Neuronal stem cell (in vitro differentiated cells): ENCODE measurements around the gene LGR4.

Experiments
- DNase-seq: peaks from one replicate; pipeline ENCODE4 v3.0.0-alpha.2; 2013; ENCODE audit warnings: low spot score
- H2AFZ ChIP-seq: one replicate; pipeline ENCODE4 v1.6.1; 2013; ENCODE audit warnings: mild to moderate bottlenecking, low read length, inconsistent platforms
- H2AK5ac ChIP-seq: 2 replicates; pipeline ENCODE4 v1.6.1; 2013; ENCODE audit warnings: low read depth, mild to moderate bottlenecking, inconsistent platforms, low read length, moderate library complexity, mixed read lengths
- H2BK120ac ChIP-seq: 2 replicates; pipeline ENCODE4 v1.6.1; 2013; ENCODE audit warnings: low read depth, mild to moderate bottlenecking, inconsistent platforms, low read length, moderate library complexity, mixed read lengths
- H2BK12ac ChIP-seq: one replicate; pipeline ENCODE4 v1.6.1; 2013; ENCODE audit warnings: low read length, inconsistent platforms
- H2BK15ac ChIP-seq: 2 replicates; pipeline ENCODE4 v1.6.1; 2013; ENCODE audit warnings: mild to moderate bottlenecking, low read length, inconsistent platforms, mixed read lengths
- H2BK5ac ChIP-seq: one replicate; pipeline ENCODE4 v1.6.1; 2013; ENCODE audit warnings: inconsistent platforms, mild to moderate bottlenecking, low read length, moderate library complexity
- H3K14ac ChIP-seq: one replicate; pipeline ENCODE4 v1.6.1; 2013; ENCODE audit warnings: low read length, inconsistent platforms
- H3K18ac ChIP-seq: 2 replicates; pipeline ENCODE4 v1.6.1; 2013; ENCODE audit warnings: low read length, inconsistent platforms
- H3K23ac ChIP-seq: 2 replicates; pipeline ENCODE4 v1.6.1; 2013; ENCODE audit warnings: low read depth, mild to moderate bottlenecking, mixed read lengths, low read length, inconsistent platforms; ENCODE audit not compliant: poor library complexity
- H3K27ac ChIP-seq: replicated peaks from 3 replicates; pipeline ENCODE4 v1.5.1; 2013; ENCODE audit warnings: low read length, inconsistent platforms
- H3K27me3 ChIP-seq, 3 experiments: 2 replicates each; pipeline ENCODE4 v1.6.1; 2013; ENCODE audit warnings: low read length in 3 of 3, mild to moderate bottlenecking in 2 of 3, inconsistent platforms in 1 of 3, low read depth in 1 of 3, mixed read lengths in 1 of 3, moderate library complexity in 1 of 3; ENCODE audit not compliant: control insufficient read depth in 3 of 3, insufficient read depth in 3 of 3
- H3K36me3 ChIP-seq, 2 donors: replicated peaks in 1 of 2; 2 replicates each; pipeline ENCODE4 v1.6.1; 2013; ENCODE audit warnings: low read length in 2 of 2; ENCODE audit not compliant: control insufficient read depth in 2 of 2, insufficient read depth in 2 of 2
- H3K4ac ChIP-seq: 2 replicates; pipeline ENCODE4 v1.6.1; 2013; ENCODE audit warnings: inconsistent platforms, mild to moderate bottlenecking, low read length, moderate library complexity
- H3K4me1 ChIP-seq, 2 donors: 1 replicate in 1 of 2; 2 replicates in 1 of 2; pipeline ENCODE4 v1.6.1; 2013; ENCODE audit warnings: low read length in 2 of 2, low read depth in 1 of 2; ENCODE audit not compliant: control insufficient read depth in 2 of 2, insufficient read depth in 1 of 2
- H3K4me2 ChIP-seq: one replicate; pipeline ENCODE4 v1.6.1; 2013; ENCODE audit warnings: mild to moderate bottlenecking, low read length, inconsistent platforms; ENCODE audit not compliant: insufficient read depth, poor library complexity, severe bottlenecking
- H3K4me3 ChIP-seq, 2 donors: 2 replicates each; pipeline ENCODE4 v1.5.1; 2013; ENCODE audit warnings: low read length in 2 of 2, mild to moderate bottlenecking in 2 of 2, inconsistent platforms in 1 of 2, moderate library complexity in 1 of 2
- H3K79me1 ChIP-seq: one replicate; pipeline ENCODE4 v1.6.1; 2013; ENCODE audit warnings: low read depth, mild to moderate bottlenecking, inconsistent platforms, low read length, moderate library complexity
- H3K9ac ChIP-seq: one replicate; pipeline ENCODE4 v1.6.1; 2013; ENCODE audit warnings: mild to moderate bottlenecking, low read depth, low read length, inconsistent platforms; ENCODE audit not compliant: poor library complexity
- H3K9me3 ChIP-seq, 2 donors: replicated peaks in 1 of 2; 2 replicates each; pipeline versions ENCODE3 to v1.6.1; 2013; ENCODE audit warnings: low read length in 2 of 2, mild to moderate bottlenecking in 2 of 2, inconsistent platforms in 1 of 2, low read depth in 1 of 2, mixed read lengths in 1 of 2, moderate library complexity in 1 of 2; ENCODE audit not compliant: control insufficient read depth in 2 of 2, insufficient read depth in 1 of 2
- H4K8ac ChIP-seq: one replicate; pipeline ENCODE4 v1.6.1; 2013; ENCODE audit warnings: low read depth, mild to moderate bottlenecking, inconsistent platforms, low read length, moderate library complexity
- H4K91ac ChIP-seq: one replicate; pipeline ENCODE4 v1.6.1; 2013; ENCODE audit warnings: low read length, low read depth, mild to moderate bottlenecking, inconsistent platforms; ENCODE audit not compliant: poor library complexity
- WGBS, 2 donors: extraction: QIAGEN DNeasy Blood & Tissue Kit; methylation state at CpG; one replicate each; pipeline ENCODE4 v1.1.7; 2013; ENCODE audit warnings: missing lambda C conversion rate in 2 of 2, mixed read lengths in 1 of 2; ENCODE audit not compliant: insufficient read length in 2 of 2, insufficient replicate concordance in 1 of 2; ENCODE audit errors: extremely low coverage in 2 of 2; 5-methylcytosine and 5-hydroxymethylcytosine counted together

The LGR4 gene

GRCh38 chr11:27370374-27370773 is 102.2 kb downstream of the LGR4 start:
- no peaks in the 10 kb centered on the region for H3K4me1 ChIP-seq
- H3K4me3 ChIP-seq: no peak overlapping the region
- H3K4me2 ChIP-seq: no peak overlapping the region
- peaks cover 24 to 82% of the 10 kb centered on the region in 2 donors for H3K36me3 ChIP-seq
- H2BK120ac ChIP-seq: no peak overlapping the region
- no peak overlapping the region for H4K91ac ChIP-seq
- no CpG with 5 or more reads among the region's 2 CpGs for WGBS, 2 donors
- H3K18ac ChIP-seq: no peak overlapping the region
- H3K27me3 ChIP-seq: no peaks in the 10 kb centered on the region
- no peak overlapping the region for H3K4ac ChIP-seq
- no peak overlapping the region for H3K9ac ChIP-seq
- H3K23ac ChIP-seq: no peak overlapping the region
- no peak overlapping the region for H2BK12ac ChIP-seq
- no peak overlapping the region for H2BK5ac ChIP-seq
- H2AK5ac ChIP-seq: no peak overlapping the region
- no peak overlapping the region for H3K14ac ChIP-seq
- DNase-seq: no peak
- no peak overlapping the region for H2AFZ ChIP-seq
- no peak overlapping the region for H3K27ac ChIP-seq
- no peak overlapping the region for H4K8ac ChIP-seq
- H2BK15ac ChIP-seq: no peak overlapping the region
- H3K9me3 ChIP-seq: no peaks in the 10 kb centered on the region
- H3K79me1 ChIP-seq: no peaks in the 10 kb centered on the region

GRCh38 chr11:27367881-27368280 is 104.7 kb downstream of the LGR4 start:
- Histone ChIP-seq H3K9ac (no peak overlapping the region), H3K36me3 (peaks cover 22 to 57% of the 10 kb centered on the region in 2 donors)

GRCh38 chr11:27363576-27364117 is 108.9 kb downstream of the LGR4 start:
- Histone ChIP-seq H2BK120ac (no peak overlapping the region), H3K23ac (no peak overlapping the region), H2BK12ac (no peak overlapping the region), H3K9ac (no peak overlapping the region), H3K27ac (peak overlapping the region; percentile 72), H3K18ac (no peak overlapping the region), H3K4me2 (peak overlapping the region; percentile 45), H2AK5ac (no peak overlapping the region), H2BK5ac (no peak overlapping the region), H4K91ac (no peak overlapping the region), H3K4me1 (peaks cover 3 to 21% of the 10 kb centered on the region in 2 donors), H3K4me3 (peak overlapping the region; percentile 57 to 72), H4K8ac (no peak overlapping the region), H3K14ac (no peak overlapping the region), H3K36me3 (peaks cover 6 to 36% of the 10 kb centered on the region in 2 donors), H2AFZ (peak overlapping the region; percentile 93), H3K79me1 (no peaks in the 10 kb centered on the region), H3K9me3 (peaks cover 0 to 2% of the 10 kb centered on the region in 2 donors), H3K4ac (no peak overlapping the region), H2BK15ac (no peak overlapping the region), H3K27me3 (no peaks in the 10 kb centered on the region)
- no CpG with 5 or more reads among the region's 13 CpGs for WGBS, 2 donors
- no peak for DNase-seq

More at GRCh38 chr11:27367881-27368280, 104.7 kb downstream of the LGR4 start:
- no peak for DNase-seq
- no peak overlapping the region for H2AFZ ChIP-seq
- H3K4me1 ChIP-seq: peaks cover 2 to 7% of the 10 kb centered on the region in 2 donors
- no peak overlapping the region for H3K4ac ChIP-seq
- no peak overlapping the region for H4K8ac ChIP-seq
- no peaks in the 10 kb centered on the region for H3K27me3 ChIP-seq
- H4K91ac ChIP-seq: no peak overlapping the region
- no peak overlapping the region for H3K4me2 ChIP-seq
- no peaks in the 10 kb centered on the region for H3K79me1 ChIP-seq
- no peaks in the 10 kb centered on the region for H3K9me3 ChIP-seq
- H2BK15ac ChIP-seq: no peak overlapping the region
- H3K18ac ChIP-seq: no peak overlapping the region
- H3K4me3 ChIP-seq: no peak overlapping the region
- no peak overlapping the region for H3K27ac ChIP-seq
- no peak overlapping the region for H2AK5ac ChIP-seq
- H3K14ac ChIP-seq: no peak overlapping the region
- H2BK5ac ChIP-seq: no peak overlapping the region
- H2BK12ac ChIP-seq: no peak overlapping the region
- H3K23ac ChIP-seq: no peak overlapping the region
- no peak overlapping the region for H2BK120ac ChIP-seq
- no CpG with 5 or more reads among the region's 10 CpGs for WGBS, 2 donors

- H2AK5ac ChIP-seq: no peak within 1 kb of the TSS
- no peaks in the 10 kb centered on the region for H3K79me1 ChIP-seq
- peaks cover 0 to 2% of the 10 kb centered on the region in 2 donors for H3K9me3 ChIP-seq
- H3K27ac ChIP-seq: peak within 1 kb of the TSS; percentile 72
- H3K14ac ChIP-seq: peak within 1 kb of the TSS; percentile 86
- H3K18ac ChIP-seq: peak within 1 kb of the TSS; percentile 96
- no peak within 1 kb of the TSS for H2BK5ac ChIP-seq
- peak within 1 kb of the TSS; percentile 93 for H2AFZ ChIP-seq
- H4K91ac ChIP-seq: peak within 1 kb of the TSS; percentile 46
- peak within 1 kb of the TSS; percentile 93 for H3K23ac ChIP-seq
- H3K4me3 ChIP-seq: peak within 1 kb of the TSS; percentile 72 to 93
- peak within 1 kb of the TSS; percentile 99 for H3K4me2 ChIP-seq
- no peak within 1 kb of the TSS for H2BK15ac ChIP-seq
- no peaks in the 10 kb centered on the region for H3K27me3 ChIP-seq
- DNase-seq: peak; percentile 93
- peaks cover 3 to 35% of the 10 kb centered on the region in 2 donors for H3K36me3 ChIP-seq
- H3K4ac ChIP-seq: peak within 1 kb of the TSS; percentile 47
- peaks cover 3 to 21% of the 10 kb centered on the region in 2 donors for H3K4me1 ChIP-seq
- peak within 1 kb of the TSS; percentile 61 for H2BK12ac ChIP-seq
- H3K9ac ChIP-seq: peak within 1 kb of the TSS; percentile 94
- H4K8ac ChIP-seq: no peak within 1 kb of the TSS
- WGBS, 2 donors: no CpG with 5 or more reads among the region's 57 CpGs
- H2BK120ac ChIP-seq: no peak within 1 kb of the TSS
These were observed 109.6 kb downstream of the LGR4 start, which contains the start of gene CCDC34 for GRCh38 chr11:27362749-27363575. Gene CCDC34, minus strand, starts transcription at chr11:27363215. Its CDS starts 21 bp downstream, at chr11:27363194.
